Fibroblast of skin of right quadriceps (primary cell): ENCODE measurements around the gene TGOLN2.
A peak's percentile ranks its signal among the peaks of the same experiment; 100 is the strongest.

Experiments used
- DNase-seq: peaks from one replicate; pipeline ENCODE4 v3.0.0-alpha.2; 2013

TGOLN2 gene

GRCh38 chr2:85303780-85304531, 23.8 kb downstream of the TGOLN2 start:
- no peak for DNase-seq

- DNase-seq = no peak
Observed at GRCh38 chr2:85302121-85302520, 25.7 kb downstream of the TGOLN2 start.

GRCh38 chr2:85291425-85292023, 36.3 kb downstream of the TGOLN2 start:
- DNase-seq = no peak

DNA sequence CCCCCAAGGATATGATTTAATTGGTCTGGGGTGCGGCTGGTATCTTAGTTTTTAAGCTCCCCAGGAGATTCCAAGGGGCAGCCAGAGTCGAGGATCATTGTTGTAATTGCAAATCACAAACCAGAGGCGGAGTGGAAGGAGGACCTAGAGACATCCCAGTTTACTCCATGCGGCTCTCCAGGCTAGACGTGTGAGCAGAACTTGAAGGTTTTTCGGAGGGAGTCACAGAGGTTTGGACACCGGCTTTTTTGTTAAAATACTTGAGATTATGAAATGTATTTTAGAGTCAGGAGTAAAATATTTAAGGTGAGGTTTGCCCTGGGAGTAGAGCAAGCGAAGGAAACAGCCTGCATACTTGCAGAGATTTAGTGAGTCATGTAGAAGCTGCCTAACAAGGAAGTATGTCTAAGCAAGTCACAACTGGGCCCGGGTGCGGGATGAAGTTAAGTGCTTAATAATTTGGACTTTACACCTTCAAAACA, 39.5 kb downstream of the TGOLN2 start:
- peak; percentile 76 for DNase-seq

DNA sequence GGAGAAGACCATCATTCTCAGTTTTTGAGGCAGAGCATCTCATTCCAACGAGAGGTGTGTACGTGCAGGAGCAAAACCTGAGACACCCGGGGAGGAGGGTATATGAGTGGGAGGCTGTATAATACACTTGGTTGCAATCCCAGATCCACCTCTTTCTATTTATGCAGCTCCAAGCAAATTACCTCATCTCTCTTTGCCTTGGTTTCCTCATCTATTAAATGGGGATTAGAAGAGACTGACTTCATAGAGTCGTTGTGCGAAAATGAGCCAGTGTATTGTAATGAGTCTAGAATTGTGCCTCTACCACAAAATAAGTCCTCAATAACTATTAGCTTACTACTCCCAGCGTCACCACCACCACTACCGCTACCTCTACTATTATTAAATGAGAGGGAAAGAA, 40.1 kb downstream of the TGOLN2 start:
- DNase-seq = no peak

DNA sequence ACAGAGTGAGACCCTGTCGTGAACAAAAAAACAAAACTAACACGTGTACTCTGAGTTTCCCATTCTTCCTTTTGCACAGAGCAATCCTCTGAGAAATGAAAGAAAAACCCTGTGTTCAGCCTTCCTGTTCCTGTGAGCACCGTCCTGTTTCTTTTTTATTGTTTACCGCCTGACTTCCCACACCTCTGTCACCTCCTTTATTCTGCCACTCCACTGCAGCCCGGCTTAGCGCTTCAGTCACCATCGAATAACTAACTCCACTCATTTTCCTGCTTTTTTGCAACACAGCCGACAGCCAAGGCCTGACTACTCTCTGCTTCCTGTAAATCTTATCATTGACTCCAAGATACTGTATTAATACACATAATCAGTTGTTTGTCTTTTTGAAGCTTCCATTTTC, 40.9 kb downstream of the TGOLN2 start:
- no peak for DNase-seq

DNA sequence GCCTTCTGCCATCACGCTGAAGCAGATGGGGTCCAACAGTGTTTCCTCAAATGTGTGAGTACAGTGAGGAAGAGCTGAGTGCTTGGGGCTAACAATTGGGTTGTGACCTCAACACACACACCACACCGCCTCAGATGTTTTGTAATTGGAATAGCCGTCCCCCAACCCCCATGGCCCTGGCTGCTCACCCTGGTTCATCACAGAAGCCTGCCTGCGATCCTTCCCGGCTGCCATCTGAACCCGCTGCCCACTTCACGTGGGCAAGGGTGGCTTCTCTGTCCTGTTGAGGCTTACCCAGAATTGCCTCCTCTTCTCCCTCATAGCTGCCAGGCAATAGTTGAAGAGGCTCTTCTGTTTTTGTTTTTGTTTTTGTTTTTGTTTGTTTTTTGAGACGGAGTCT, 44.1 kb downstream of the TGOLN2 start:
- DNase-seq = no peak

- no peak for DNase-seq
Observed at GRCh38 chr2:85282914-85283313, 44.9 kb downstream of the TGOLN2 start.

DNA sequence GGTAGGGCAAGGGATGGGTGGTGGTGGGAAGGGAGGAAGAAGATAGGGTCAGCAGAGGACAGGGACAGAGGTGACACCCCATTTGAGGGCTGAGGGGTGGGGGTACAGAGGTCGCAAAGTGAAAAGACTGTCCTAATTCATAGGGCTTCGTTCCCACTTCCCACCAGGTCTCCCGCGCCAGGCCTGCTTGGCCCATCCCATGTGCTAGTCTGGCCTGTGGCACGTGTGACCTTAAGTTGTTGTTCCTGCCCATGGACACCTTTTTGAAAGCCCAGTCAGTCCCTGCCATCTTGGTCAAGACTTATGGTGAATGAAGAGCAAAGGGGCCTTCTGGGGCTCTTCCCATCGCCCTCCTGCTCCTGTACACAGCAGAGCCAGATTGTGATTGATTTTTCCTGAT, 46.2 kb downstream of the TGOLN2 start:
- no peak for DNase-seq

GRCh38 chr2:85278361-85278760, 49.4 kb downstream of the TGOLN2 start:
- DNase-seq = peak; percentile 91

DNA sequence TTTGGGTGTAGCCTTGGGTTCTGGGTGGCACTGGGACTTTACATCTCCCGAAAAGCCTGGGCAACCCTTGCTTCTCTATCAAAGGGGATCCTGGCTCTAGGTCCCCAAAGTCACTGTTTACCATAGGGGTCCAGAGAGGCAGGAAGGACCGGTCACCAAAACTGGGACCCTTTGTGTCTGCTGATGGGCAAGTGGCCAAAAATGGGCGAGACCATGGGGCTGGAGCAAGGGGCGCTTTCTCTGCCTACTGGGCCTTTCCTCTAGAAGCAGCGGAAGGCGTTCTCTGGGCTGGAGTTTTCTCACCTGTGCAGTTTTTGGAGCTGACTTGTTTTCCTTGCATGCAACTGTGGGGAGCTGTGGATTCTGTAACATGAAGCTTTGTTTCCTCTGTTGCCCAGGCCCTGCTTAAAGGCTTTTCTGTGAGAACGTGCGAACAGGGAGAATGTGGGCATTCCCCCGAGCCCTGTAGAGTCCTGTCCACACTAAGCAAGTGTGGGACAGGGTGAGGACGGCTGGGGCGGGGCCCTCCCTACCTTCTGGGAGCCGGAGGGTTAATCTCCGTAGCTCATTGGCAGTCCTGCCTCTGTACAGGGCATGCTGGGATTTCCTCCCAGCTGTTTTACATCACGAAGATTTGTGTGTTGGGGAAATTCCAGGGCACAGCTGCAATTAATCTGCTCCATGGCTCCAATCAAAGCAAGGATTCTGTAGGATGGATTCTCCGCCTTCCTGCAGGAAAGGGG, 50.2 kb downstream of the TGOLN2 start:
- DNase-seq = peak; percentile 97

- no peak for DNase-seq
Observed at GRCh38 chr2:85276571-85277118, 51.1 kb downstream of the TGOLN2 start.

- DNase-seq = no peak
Observed at GRCh38 chr2:85275984-85276540, 51.7 kb downstream of the TGOLN2 start.

DNA sequence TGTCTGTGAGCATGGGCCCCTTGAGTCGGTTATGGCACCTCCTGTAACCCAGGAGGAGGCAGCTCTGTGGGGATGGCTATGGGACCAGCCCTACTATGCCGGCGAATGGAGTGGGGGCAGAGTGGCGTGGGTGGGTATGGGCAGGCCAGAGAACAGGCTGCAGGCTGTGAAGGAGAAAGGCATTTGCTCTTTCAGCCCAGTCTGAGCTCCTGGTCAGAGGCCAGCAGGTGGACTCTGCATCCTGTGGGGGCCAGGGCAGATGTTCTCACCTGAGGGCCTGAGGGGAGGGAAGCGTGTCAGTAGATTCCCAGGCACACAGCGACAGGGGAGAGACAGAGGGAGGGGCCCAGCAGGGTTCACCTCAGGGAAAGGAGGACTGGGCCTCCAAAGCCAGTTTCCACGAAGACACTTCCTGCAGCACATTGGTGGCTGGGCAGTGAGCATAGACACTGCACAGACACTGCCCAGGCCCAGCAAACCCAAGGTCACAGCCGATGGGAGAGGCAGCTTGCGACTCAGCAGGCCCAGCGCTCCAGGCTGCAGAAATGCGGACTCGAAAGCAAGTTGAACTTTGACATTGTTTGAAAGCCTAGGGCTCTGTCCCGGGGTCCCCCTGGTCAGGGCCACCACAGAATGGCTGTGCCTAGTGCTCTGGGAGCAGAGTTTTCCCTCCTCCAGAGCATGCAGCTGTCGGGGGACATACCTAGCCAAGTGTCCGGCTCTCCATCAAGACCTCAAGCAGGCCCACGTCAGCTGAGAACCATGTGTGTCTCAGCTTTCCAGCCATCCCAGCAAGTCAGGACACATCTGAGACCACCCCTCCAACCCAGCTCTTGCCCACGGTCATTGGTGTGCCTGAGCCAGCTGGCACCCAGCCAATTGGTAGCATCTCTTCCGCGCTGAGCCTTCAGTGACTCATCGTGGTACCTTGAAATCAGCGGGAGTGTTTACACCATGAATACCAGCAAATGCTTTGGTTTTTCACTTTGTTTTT, 53.8 kb downstream of the TGOLN2 start:
- DNase-seq = peak; percentile 87

- no peak for DNase-seq
Observed at GRCh38 chr2:85272357-85272756, 55.4 kb downstream of the TGOLN2 start.

- no peak for DNase-seq
Observed at GRCh38 chr2:85269959-85270358, 57.8 kb downstream of the TGOLN2 start.
